ENCODE measurements around the gene DNAJC5G.

DNA sequence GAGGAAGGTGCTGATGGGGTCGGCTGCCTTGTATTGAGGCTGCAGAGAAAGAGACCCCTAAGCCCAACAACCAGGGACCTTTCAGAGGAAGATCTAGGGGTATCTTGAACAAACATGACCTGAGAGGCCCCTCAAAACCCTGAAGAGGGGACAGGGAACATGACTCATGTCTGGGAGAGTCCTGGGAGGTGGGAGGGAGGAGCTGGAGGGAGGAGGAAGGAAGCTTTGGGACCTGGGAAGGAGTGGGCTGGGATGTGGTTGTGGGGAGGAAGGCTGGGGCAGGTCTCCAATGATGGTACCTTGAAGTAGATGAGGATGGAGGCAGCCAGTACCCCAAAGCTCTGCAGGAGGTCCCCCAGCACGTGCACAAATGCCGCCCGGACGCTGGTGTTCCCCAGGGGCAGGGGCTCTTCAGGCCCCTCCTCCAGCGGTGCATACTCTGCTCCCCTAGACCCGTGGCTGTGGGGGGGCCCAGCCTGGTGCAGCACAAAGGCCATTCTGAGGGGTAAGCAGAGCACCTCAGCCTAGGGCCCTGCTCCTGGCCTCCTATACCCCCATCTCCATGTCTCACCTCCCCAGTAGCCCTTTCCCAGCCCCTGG is 18.3 kb upstream of the DNAJC5G start:
- TF ChIP-seq EZH2 (IDR thresholded peaks at IDR 0.05; ENCODE audit: borderline replicate concordance, insufficient read depth, low read depth, low read length, poor library complexity, severe bottlenecking) (no peak), CTCF (IDR thresholded peaks at IDR 0.05) (no peak)

All from B cell (primary cell).